ENCODE measurements around the gene ADM5. TPM values are rescaled to one million over a fixed set of nuclear protein-coding genes. Genes with fewer than 3 reads are reported as not detected.
A peak's percentile ranks its signal among the peaks of the same experiment; 100 is the strongest.

The ADM5 gene
- polyA plus RNA-seq, 1 donor from 2014 or later = 7.2 TPM

- no peak overlapping the region for H2AFZ ChIP-seq (ENCODE audit: low read depth, low read length)
- peak overlapping the region; percentile 91 for H3K27ac ChIP-seq (ENCODE audit: low read length)
- H3K36me3 ChIP-seq (ENCODE audit: insufficient read depth, low read length) = no peaks in the 10 kb centered on the region
- H3F3A ChIP-seq (ENCODE audit: insufficient read depth, low read length, poor library complexity, severe bottlenecking) = peaks cover 3% of the 10 kb centered on the region
- peaks cover 35% of the 10 kb centered on the region for H3K79me2 ChIP-seq (replicated peaks; ENCODE audit: insufficient read depth, low read length)
- H3K4me3 ChIP-seq (ENCODE audit: low read length) = peak overlapping the region; percentile 100
- H3K9me3 ChIP-seq (ENCODE audit: low read length) = no peaks in the 10 kb centered on the region
- H3K9me2 ChIP-seq (ENCODE audit: insufficient read depth, low read length) = no peaks in the 10 kb centered on the region
- peak overlapping the region; percentile 68 for H3K9ac ChIP-seq (ENCODE audit: low read length)
- H3K27me3 ChIP-seq (ENCODE audit: insufficient read depth, low read depth, low read length) = no peaks in the 10 kb centered on the region
- H3K4me2 ChIP-seq (ENCODE audit: low read length) = peak overlapping the region; percentile 35
- no peaks in the 10 kb centered on the region for H4K20me1 ChIP-seq (ENCODE audit: insufficient read depth)
- TF ChIP-seq REST (IDR thresholded peaks at IDR 0.05; ENCODE audit: borderline replicate concordance) (no peak), TAF1 (IDR thresholded peaks at IDR 0.05; ENCODE audit: low read depth) (no peak), CTCF (IDR thresholded peaks at IDR 0.05; ENCODE audit: poor library complexity, severe bottlenecking) (no peak), RAD21 (conservative IDR thresholded peaks at IDR 0.05) (no peak), EZH2 (IDR thresholded peaks at IDR 0.05; ENCODE audit: borderline replicate concordance, insufficient read depth, low read length, poor library complexity, severe bottlenecking) (no peak), EP300 (conservative IDR thresholded peaks at IDR 0.05; ENCODE audit: poor library complexity, severe bottlenecking) (no peak), POLR2AphosphoS5 (IDR thresholded peaks at IDR 0.05) (no peak), SMC3 (conservative IDR thresholded peaks at IDR 0.05; ENCODE audit: poor library complexity) (no peak), MXI1 (conservative IDR thresholded peaks at IDR 0.05; ENCODE audit: poor library complexity, severe bottlenecking) (no peak)
These were observed 9.5 kb upstream of the ADM5 start for GRCh38 chr19:49679771-49680413.

- H4K20me1 ChIP-seq (ENCODE audit: insufficient read depth) = no peaks in the 10 kb centered on the region
- H3K27me3 ChIP-seq (ENCODE audit: insufficient read depth, low read depth, low read length) = no peaks in the 10 kb centered on the region
- peak overlapping the region; percentile 68 for H3K9ac ChIP-seq (ENCODE audit: low read length)
- no peaks in the 10 kb centered on the region for H3K9me2 ChIP-seq (ENCODE audit: insufficient read depth, low read length)
- H3K79me2 ChIP-seq (replicated peaks; ENCODE audit: insufficient read depth, low read length) = peaks cover 35% of the 10 kb centered on the region
- H3K36me3 ChIP-seq (ENCODE audit: insufficient read depth, low read length) = no peaks in the 10 kb centered on the region
- peaks cover 3% of the 10 kb centered on the region for H3F3A ChIP-seq (ENCODE audit: insufficient read depth, low read length, poor library complexity, severe bottlenecking)
- H2AFZ ChIP-seq (ENCODE audit: low read depth, low read length) = no peak overlapping the region
- H3K9me3 ChIP-seq (ENCODE audit: low read length) = no peaks in the 10 kb centered on the region
- TF ChIP-seq TAF1 (IDR thresholded peaks at IDR 0.05; ENCODE audit: low read depth) = peak; percentile 57
- TF ChIP-seq REST (IDR thresholded peaks at IDR 0.05; ENCODE audit: borderline replicate concordance) = peak; percentile 48
- TF ChIP-seq RAD21 (conservative IDR thresholded peaks at IDR 0.05) = peak; percentile 89
- TF ChIP-seq SMC3 (conservative IDR thresholded peaks at IDR 0.05; ENCODE audit: poor library complexity) = peak; percentile 80
- peak; percentile 65 for TF ChIP-seq MXI1 (conservative IDR thresholded peaks at IDR 0.05; ENCODE audit: poor library complexity, severe bottlenecking)
- TF ChIP-seq CTCF (IDR thresholded peaks at IDR 0.05; ENCODE audit: poor library complexity, severe bottlenecking) = peak; percentile 99
- TF ChIP-seq EP300 (conservative IDR thresholded peaks at IDR 0.05; ENCODE audit: poor library complexity, severe bottlenecking) = peak; percentile 13
- peak; percentile 37 for TF ChIP-seq POLR2AphosphoS5 (IDR thresholded peaks at IDR 0.05)
- TF ChIP-seq EZH2 (IDR thresholded peaks at IDR 0.05; ENCODE audit: borderline replicate concordance, insufficient read depth, low read length, poor library complexity, severe bottlenecking) = no peak
- H3K4me3 ChIP-seq (ENCODE audit: low read length) = peak overlapping the region; percentile 100
- H3K27ac ChIP-seq (ENCODE audit: low read length) = peak overlapping the region; percentile 91
- peak overlapping the region; percentile 37 for H3K4me2 ChIP-seq (ENCODE audit: low read length)
These were observed 8.7 kb upstream of the ADM5 start for GRCh38 chr19:49680421-49681351.

Data from neural cell (in vitro differentiated cells).